GM12872 (cell line): Measurements from ENCODE around the gene PNLIPRP1.

Experiments
- CTCF ChIP-seq: IDR thresholded peaks from 3 replicates; pipeline ENCODE4 v1.5.1; 2011; ENCODE audit warnings: low read depth, mild to moderate bottlenecking, low read length, moderate library complexity; ENCODE audit not compliant: insufficient read depth

Gene PNLIPRP1

GRCh38 chr10:116555880-116556279 lies 34.9 kb upstream of the PNLIPRP1 start:
- TF ChIP-seq CTCF: no peak

- no peak for TF ChIP-seq CTCF
Measured at GRCh38 chr10:116557305-116557880, 33.4 kb upstream of the PNLIPRP1 start.

GRCh38 chr10:116565534-116565933 lies 25.2 kb upstream of the PNLIPRP1 start:
- TF ChIP-seq CTCF: no peak

- TF ChIP-seq CTCF: no peak
Measured at GRCh38 chr10:116566932-116567331, 23.8 kb upstream of the PNLIPRP1 start.

GRCh38 chr10:116567335-116567734 lies 23.4 kb upstream of the PNLIPRP1 start:
- TF ChIP-seq CTCF: no peak

GRCh38 chr10:116574797-116575196 lies 16.0 kb upstream of the PNLIPRP1 start:
- TF ChIP-seq CTCF: no peak

GRCh38 chr10:116587878-116588591 lies 2.7 kb upstream of the PNLIPRP1 start:
- no peak for TF ChIP-seq CTCF
